SKM-1 (cell line): Measurements from ENCODE around the gene C1QTNF1.
A peak's percentile ranks its signal among the peaks of the same experiment; 100 is the strongest.
"Not testable (repeated sequence)": the region's sequence is repeated elsewhere in the genome, so short reads cannot be mapped to it uniquely, and the experiment has no call there.

Source experiments
- DNase-seq: peaks from one replicate; lab custom pipeline; 2025; ENCODE audit not compliant: unreplicated experiment; lab: John Stamatoyannopoulos, UW

Gene C1QTNF1

DNA sequence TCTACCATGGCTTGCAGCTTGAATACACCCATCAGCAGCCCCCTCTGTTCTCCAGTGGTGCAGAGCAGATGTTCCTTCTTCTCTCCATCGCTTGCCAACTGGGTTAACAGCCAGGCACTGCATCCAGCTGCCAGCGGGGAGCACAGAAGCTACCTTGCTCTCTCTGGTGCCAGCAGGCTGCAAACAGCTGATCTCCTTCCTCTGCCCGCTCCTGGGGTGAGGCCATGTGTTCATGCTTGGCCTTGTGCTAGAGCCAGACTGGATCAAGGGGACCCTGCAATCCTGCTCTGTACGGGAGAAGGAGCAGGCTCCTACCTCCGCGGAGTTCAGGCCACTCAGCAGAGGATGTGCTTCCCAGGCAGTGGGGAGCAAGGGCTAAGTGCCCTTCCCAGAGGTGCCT, 26.6 kb downstream of the C1QTNF1 start:
- no peak for DNase-seq

DNA sequence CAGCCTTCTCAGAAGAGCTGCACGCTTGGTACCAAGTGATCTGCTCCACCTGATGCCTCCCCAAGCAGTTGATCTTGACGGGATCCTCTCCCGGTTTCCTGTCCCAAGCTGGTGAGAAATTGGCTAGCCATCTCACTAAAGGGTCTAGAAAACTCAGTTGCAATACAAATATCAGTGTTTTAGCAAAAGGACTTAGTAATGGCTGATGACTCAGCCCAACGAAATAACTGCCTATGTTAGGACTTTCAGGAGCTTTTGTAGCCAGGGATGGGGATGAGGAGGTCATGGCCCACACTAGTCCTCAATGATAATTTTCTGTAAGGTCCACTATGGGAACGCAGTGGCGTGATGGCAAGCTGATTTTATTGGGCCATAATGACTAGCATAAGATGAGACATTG, 27.3 kb downstream of the C1QTNF1 start:
- no peak for DNase-seq

DNA sequence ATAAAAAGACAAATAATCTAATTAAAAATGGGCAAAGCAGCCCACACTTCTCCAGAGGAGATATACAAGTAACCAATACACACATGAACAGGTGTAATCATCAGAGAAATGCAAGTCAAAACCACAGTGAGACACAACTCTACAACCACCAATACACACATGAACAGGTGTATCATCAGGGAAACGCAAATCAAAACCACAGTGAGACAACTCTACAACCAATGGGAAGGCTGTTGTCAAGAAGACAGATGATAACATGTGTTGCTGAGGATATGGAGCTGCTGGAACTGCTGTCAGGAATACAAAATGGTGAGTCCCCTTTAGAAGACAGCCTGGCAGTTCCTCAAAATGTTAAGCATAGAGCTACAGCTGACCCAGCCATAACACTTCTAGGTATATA, 28.2 kb downstream of the C1QTNF1 start:
- no peak for DNase-seq

DNA sequence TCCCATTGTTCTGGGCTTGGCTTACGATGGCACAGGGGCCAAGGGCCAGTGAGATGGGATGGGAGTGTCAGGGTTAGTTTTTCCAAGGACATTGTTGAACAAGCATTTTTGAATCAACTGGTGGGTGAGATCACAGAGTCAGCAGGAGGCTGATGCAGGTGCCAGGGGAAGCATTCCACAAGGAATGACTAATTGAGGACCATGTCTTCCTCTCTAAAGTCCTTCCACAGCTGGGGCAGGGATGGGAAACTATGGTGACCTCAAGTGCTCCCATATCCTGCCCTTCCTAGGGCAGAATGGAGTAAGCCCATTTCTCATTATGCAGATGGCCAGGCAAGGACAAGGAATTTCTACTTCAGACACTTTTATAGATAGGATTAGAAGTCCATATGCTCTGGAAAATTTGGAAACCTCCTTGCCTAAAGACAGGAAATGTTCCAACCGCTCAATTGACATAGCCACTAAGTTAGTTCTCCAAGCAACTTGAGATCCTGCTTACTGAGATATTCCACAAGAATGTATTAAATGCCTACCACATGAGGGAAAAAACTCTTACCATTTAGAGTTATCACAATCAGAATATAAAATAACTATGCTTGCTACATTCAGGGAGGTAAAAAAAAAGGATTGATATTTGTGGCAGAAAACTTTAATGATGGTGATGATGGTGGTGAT, 29.4 kb downstream of the C1QTNF1 start:
- DNase-seq = no peak

DNA sequence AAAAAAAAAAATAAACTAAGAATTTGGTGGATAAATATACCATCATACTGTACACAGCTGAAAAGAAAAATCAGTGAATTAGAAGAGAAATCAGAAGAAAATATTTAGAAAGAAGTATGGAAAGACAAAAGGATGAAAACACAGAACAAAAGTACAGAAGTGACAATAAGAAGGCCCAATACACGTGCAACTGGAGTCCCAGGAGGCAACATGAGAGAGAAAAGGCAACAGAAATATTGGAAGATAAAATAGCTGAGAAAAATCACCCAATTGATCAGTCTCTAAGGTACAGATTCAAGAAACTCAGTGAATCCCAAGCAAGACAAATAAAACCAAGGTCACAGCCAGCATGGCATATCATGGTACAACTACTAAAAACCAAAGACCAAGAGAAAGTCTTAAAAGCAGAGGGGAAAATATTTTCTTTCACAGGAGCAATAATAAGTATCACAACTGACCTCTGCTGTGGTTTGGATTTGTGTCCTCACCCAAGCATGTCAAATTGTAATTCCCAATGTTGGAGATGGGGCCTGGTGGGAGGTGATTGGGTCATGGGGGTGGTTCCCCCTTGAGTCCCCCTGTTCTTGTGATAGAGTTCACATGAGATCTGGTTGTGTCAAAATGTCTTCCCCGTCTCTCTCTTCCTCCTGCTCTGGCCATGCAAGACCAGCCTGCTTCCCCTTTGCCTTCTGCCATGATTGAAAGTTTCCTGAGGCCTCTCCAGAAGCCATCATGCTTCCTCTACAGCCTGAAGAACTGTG, 30.4 kb downstream of the C1QTNF1 start:
- no peak for DNase-seq

DNA sequence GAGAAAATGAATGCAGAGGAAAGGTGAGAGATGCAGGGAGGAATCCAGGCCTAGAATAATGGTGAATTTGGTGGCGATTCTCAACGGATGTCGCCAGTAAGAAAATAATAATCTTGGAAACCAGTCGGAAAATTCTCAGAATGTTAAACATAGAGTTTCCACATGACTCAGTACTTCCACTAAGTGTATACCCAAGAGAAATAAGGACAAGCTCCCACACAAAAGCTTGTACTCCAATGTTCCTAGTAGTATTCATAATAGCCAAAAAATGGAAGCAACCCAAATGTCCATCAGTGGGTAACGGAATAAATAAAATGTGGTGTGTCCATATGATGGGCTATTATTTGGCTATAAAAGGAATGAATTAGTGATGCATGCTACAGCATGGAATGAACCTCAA, 31.2 kb downstream of the C1QTNF1 start:
- DNase-seq = no peak

DNA sequence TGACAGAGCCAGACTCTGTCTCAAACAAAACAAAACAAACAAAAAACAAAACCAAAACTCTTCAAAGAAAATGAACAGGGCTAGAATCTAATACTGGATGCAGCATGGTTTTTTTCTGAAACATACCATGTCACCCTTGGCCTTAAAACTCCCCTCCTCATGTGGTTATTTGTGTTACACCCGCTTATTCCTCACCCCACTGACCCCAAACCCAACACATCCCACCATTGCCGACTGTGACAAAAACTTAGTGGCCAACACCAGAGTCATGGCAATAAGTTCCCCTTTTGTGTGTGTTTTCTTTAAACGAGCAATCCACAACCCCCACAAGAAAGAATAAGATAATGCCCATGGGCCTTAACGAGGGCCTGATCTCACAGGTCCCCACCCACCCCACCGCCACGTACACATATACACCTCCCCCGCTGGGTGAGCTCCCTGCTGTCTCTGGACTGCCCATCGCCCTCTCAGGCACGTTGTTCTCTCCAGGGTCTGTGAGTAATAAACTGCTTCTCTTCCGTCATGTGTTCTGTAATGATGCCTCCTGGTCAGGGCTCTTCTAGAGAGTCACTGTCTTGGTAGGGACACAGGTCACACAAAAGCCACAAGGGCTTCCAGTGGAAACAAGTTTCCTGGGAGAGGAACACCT, 33.9 kb downstream of the C1QTNF1 start:
- no peak for DNase-seq

DNA sequence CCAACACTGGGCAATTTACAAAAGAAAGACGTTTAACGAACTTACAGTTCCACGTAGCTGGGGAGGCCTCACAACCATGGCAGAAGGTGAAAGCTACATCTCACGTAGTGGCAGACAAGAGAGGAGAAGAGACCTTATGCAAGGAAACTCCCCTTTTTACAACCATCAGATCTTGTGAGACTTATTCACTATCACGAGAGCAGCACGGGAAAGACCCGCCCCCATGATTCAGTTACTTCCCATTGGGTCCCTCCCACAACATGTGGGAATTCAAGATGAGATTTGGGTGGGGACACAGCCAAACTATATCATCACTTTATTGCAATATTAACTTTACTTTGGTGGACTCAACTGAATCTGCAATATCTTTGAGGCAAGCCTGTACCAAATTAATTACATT, 38.7 kb downstream of the C1QTNF1 start:
- DNase-seq = no peak

DNA sequence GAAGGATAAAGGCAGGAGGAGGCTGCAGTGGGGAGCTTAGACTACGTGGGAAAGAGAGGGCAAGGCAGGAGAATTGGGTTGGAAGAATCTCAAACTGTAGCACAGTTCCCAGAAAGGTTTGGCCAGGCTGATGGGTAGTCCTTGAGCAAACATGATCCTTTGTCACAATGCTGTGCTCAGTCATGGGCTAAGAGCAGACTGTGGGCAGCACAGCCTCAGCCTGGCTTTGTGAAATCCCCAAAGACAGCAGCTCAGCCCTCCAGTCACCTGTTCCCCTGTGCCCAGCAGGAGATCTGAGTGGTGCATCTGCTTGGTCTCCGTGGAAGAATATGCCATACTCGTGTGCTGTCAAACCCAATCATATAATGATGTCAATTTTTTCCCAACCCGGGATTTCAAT, 40.1 kb downstream of the C1QTNF1 start:
- no peak for DNase-seq

DNA sequence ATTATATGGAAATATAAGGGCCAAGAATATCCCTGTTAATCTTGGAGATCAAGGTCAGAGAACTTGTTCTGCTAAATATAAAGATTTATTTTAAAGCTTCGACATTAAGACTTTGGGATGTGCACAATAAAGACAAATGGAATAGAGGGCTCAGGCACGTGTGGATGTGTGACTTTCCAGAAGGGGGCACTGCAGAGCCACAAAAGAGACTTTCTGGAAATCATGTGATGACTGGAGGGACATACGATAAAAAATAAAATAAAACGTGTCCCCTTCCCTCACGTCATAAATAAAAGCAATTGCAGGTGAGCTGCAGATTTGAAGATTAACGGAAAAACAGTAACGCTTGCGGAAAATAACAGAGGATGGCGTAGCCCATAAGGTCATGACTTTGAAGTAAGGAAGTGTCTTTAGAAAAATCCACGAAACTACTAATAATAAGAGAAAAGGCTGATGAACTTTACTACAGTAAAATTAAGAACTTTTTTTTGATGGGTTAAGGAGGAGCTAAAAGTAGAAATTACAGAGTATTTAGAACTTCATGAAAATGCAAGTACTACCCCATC, 41.2 kb downstream of the C1QTNF1 start:
- peak; percentile 15 for DNase-seq

DNA sequence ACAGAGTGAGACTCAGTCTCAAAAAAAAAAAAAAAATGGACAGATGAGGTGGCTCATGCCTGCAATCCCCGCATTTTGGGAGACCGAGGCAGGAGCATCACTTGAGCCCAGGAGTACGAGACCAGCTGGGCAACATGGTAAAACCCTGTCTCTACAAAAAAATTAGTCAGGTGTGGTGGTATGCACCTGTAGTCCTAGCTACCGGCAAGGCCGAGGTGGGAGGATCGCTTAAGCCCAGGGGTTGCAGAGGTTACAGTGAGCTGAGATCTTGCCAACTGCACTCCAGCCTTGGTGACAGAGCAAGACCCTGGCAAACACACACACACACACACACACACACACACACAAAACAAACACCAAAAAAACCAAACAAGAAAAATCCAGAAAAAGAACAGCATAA, 43.0 kb downstream of the C1QTNF1 start:
- DNase-seq = no peak

DNA sequence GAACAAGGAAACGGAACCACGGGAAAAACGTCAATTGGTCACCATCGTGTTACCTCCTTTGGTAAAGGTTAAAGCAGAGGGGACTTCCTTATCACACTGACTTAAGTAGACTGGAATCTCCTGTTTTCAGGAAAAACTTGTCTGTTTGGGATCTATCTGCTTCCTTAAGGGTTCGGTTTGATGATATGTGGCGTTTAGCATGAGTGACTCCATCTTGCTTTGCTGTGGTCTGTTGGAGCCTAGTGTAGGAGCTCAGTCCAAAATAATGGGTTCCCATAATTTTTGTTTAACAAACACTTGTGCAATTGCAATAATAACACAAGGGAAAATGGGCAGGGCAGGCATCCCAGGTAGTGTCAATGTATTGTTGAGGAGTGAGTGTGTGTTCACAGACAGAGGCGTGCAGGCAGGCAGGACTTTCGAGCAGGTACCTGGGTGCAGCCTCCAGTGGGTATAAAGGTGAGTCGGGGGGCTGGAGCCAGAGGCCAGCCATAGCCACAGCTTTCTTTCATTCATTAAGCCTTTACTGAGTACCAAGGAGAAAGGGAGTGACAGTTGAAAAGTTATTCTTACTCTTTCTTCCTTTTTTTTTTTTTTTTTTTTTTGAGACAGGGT, 46.4 kb downstream of the C1QTNF1 start:
- no peak for DNase-seq

DNA sequence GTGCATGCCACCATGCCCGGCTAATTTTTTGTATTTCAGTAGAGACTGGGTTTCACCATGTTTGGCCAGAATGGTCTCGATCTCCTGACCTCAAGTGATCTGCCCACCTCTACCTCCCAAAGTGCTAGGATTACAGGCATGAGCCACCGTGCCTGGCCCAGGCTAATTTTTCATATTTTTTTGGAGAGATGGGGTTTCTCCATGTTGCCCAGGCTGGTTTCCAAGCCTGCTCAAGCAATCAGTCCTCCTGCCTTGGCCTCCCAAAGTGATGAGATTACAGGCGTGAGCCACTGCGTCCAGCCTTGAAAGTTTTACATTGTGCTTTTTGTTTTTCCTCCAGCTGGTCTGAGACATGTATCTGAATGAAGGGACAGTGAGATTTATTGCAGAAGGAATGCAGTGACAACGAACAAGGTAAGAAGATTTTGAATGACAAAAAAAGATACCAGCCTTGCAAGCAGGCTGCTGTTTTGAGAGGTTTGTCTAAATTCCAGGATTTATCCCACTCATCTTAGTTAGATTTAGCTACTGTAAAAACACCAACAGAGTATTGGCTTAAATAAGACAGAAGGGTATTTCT, 47.3 kb downstream of the C1QTNF1 start:
- DNase-seq = no peak

DNA sequence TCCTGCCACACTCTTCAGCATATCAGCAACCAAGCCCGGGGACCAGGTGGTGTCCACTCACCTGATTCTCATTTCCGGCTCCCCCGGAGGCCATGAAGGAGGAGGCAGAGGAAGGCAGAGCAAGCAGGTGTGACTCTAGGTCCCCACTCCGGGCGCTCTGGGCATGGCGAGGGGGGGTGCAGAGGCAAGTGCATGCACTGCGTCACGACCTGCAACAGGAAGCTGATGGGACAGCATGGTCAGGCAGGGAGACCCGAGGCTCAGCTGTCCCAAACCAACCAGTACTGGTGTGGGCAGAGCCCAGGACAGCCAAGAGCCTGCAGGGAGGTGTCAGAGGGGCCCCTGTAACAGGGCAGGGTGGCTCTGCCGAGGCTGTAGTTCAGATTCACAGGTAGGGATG, 48.6 kb downstream of the C1QTNF1 start:
- DNase-seq = no peak

DNA sequence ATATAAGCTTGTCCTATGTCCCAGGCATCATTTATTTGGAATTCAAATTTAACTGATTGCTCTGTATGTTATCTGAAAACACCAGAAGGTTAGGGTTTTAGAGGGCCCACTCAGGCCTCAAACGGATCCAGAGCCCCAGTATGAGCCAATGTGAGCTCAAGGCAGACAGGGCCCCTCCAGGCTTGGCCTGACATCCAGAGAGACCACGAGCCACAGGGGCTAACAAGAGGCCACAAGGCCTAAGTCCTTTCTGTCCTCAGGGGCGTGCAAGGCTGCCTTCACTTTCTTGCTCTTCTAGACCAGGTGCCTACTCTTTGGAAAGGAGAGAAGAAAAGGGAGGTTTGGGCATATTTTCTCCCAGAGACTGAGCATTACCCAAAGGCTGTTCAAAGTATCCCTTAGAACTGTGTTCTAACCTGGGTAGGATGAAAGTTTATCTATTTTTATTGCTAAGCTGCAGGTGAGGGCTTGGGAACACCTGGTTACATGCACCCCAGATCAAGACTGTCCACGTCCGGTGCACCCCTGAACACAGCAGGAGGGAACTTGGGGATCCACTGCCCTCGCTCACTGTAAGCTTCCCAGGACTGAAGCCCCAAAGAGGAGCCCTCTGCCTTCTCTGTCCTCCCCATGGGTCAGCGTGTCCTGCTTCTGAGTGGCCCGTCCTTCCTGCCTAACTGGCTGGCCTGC, 49.2 kb downstream of the C1QTNF1 start:
- DNase-seq = no peak

DNA sequence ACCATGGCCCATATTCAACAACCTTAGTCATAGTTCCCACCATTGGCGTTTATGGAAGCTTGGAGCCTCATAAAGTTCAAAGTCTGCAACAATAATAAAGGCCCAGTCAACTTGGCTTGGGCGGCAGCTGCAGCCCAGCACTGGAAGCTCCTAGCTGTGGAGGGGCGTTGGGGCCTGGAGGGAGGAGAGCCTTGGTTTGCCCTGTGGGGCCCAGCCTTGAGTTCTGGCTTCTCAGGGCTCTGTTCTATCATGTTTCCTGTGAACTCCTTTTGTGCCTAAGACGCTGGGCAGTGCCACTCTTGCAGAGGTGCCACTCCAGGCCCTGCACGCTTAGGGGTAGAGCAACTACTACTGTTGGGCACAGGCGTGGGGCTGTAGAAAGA, 49.7 kb downstream of the C1QTNF1 start:
- no peak for DNase-seq

DNA sequence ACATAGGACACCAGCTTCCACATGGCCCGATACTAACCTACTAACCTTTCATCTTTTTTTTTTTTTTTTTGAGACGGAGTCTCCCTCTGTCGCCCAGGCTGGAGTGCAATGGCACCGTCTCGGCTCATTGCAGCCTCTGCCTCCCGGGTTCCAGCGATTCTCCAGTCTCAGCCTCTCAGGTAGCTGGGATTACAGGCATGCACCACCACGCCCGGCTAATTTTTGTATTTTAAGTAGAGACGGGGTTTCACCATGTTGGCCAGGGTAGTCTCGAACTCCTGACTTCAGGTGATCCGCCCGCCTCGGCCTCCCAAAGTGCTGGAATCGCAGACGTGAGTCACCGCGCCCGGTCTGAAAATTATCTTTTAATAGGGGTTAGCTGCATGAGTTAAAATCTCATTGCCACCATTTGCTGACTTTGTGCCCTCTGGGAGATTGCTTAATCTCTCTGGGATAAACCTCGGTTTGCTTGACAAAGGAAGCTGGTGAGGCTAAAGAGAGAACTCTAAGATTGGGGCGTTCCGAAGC, 50.2 kb downstream of the C1QTNF1 start:
- DNase-seq = not testable (repeated sequence)

DNA sequence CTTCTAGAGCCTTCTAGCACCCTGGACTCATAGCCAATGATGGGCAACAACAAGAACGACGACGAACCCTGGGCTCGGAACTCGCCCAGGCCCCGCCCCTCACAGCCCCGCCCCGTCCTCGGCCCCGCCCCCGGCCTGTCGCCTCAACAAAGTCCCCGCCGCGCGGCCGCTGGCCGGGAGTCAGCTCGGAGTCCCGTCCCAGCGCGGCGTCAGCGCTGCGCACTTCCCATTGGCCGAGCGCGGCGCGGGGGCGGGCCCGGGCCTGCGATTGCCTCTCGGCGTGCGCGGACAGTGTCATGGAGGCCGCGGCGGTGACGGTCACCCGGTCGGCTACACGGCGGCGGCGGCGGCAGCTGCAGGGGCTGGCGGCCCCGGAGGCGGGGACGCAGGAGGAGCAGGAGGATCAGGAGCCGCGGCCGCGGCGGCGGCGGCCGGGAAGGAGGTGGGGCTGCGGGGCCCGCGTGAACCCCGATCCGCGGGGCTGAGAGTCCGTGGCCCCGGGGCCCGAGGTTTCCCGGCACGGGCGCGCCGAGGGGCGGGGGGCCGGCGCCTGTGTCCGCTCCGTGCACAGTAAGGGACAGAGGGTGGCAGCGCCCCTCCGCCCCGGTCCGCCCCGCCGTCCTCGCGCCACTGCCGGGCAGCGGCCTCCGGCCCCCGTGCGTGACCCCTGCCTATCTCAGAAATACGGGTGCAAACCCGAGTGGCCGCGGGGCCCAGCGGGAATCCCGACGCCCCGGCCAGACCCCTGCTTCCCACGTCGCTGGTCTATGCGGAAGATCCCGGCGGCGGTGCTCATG, 50.9 kb downstream of the C1QTNF1 start, which contains the start of gene ENGASE:
ENGASE (plus strand) TSS at position 176 of the 797 bp plus-strand sequence; CDS start at position 297, 121 bp downstream.
- peak; percentile 92 for DNase-seq

DNA sequence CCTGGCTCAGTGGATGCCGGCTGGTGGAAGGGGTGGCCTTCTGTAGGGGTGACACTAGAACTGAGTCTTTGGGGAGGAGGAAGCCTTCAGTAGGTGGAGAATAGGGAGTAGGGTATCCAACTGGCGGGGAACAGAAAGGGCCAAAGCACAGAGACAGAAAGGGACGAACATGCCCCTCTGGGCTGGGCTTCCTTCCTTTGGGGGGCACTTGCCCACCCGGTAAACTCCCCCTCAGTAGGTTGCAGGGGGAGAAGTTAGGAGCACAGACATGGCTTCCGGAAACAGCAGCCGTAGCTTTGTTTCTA, 51.4 kb downstream of the C1QTNF1 start:
- peak; percentile 19 for DNase-seq
